ENCODE results near the gene USP24.

The USP24 gene

GRCh38 chr1:55043011-55043410, 172.2 kb downstream of the USP24 start:
- Histone ChIP-seq H3K27ac (ENCODE audit: low read length) (no peak overlapping the region), H4K20me1 (ENCODE audit: insufficient read depth, low read length) (no peaks in the 10 kb centered on the region), H3K4me1 (ENCODE audit: low read length) (no peaks in the 10 kb centered on the region), H2AFZ (ENCODE audit: low read depth, low read length) (no peak overlapping the region), H3K4me3 (ENCODE audit: low read length) (no peak overlapping the region), H3K9ac (ENCODE audit: low read length) (no peak overlapping the region), H3K27me3 (ENCODE audit: low read depth, low read length) (no peaks in the 10 kb centered on the region), H3K79me2 (ENCODE audit: low read length) (no peaks in the 10 kb centered on the region), H3K36me3 (replicated peaks; ENCODE audit: low read depth, low read length) (no peaks in the 10 kb centered on the region), H3K4me2 (ENCODE audit: low read length) (no peak overlapping the region), H3K9me3 (ENCODE audit: insufficient read depth, low read length) (no peaks in the 10 kb centered on the region)
- TF ChIP-seq CTCF (IDR thresholded peaks at IDR 0.05; ENCODE audit: low read depth, low read length): no peak
- no peak for TF ChIP-seq EZH2phosphoT487 (IDR thresholded peaks at IDR 0.05; ENCODE audit: low read depth)

GRCh38 chr1:55041613-55042012, 173.6 kb downstream of the USP24 start:
- Histone ChIP-seq H3K4me3 (ENCODE audit: low read length) (no peak overlapping the region), H4K20me1 (ENCODE audit: insufficient read depth, low read length) (no peaks in the 10 kb centered on the region), H3K4me1 (ENCODE audit: low read length) (no peaks in the 10 kb centered on the region), H3K9ac (ENCODE audit: low read length) (no peak overlapping the region), H3K4me2 (ENCODE audit: low read length) (no peak overlapping the region), H2AFZ (ENCODE audit: low read depth, low read length) (no peak overlapping the region), H3K36me3 (replicated peaks; ENCODE audit: low read depth, low read length) (no peaks in the 10 kb centered on the region), H3K79me2 (ENCODE audit: low read length) (no peaks in the 10 kb centered on the region), H3K9me3 (ENCODE audit: insufficient read depth, low read length) (no peaks in the 10 kb centered on the region), H3K27me3 (ENCODE audit: low read depth, low read length) (no peaks in the 10 kb centered on the region), H3K27ac (ENCODE audit: low read length) (no peak overlapping the region)
- TF ChIP-seq EZH2phosphoT487 (IDR thresholded peaks at IDR 0.05; ENCODE audit: low read depth): no peak
- TF ChIP-seq CTCF (IDR thresholded peaks at IDR 0.05; ENCODE audit: low read depth, low read length): no peak

- no peaks in the 10 kb centered on the region for H3K9me3 ChIP-seq (ENCODE audit: insufficient read depth, low read length)
- H3K4me2 ChIP-seq (ENCODE audit: low read length): no peak overlapping the region
- no peak overlapping the region for H2AFZ ChIP-seq (ENCODE audit: low read depth, low read length)
- H3K79me2 ChIP-seq (ENCODE audit: low read length): no peaks in the 10 kb centered on the region
- no peaks in the 10 kb centered on the region for H3K36me3 ChIP-seq (replicated peaks; ENCODE audit: low read depth, low read length)
- TF ChIP-seq EZH2phosphoT487 (IDR thresholded peaks at IDR 0.05; ENCODE audit: low read depth): no peak
- TF ChIP-seq CTCF (IDR thresholded peaks at IDR 0.05; ENCODE audit: low read depth, low read length): no peak
- H3K9ac ChIP-seq (ENCODE audit: low read length): no peak overlapping the region
- no peaks in the 10 kb centered on the region for H4K20me1 ChIP-seq (ENCODE audit: insufficient read depth, low read length)
- H3K27ac ChIP-seq (ENCODE audit: low read length): no peak overlapping the region
- no peaks in the 10 kb centered on the region for H3K4me1 ChIP-seq (ENCODE audit: low read length)
- H3K27me3 ChIP-seq (ENCODE audit: low read depth, low read length): no peaks in the 10 kb centered on the region
- H3K4me3 ChIP-seq (ENCODE audit: low read length): no peak overlapping the region
These were observed 174.2 kb downstream of the USP24 start for GRCh38 chr1:55040933-55041494.

- Histone ChIP-seq H3K27me3 (ENCODE audit: low read depth, low read length) (no peaks in the 10 kb centered on the region), H3K9ac (ENCODE audit: low read length) (no peak overlapping the region), H3K4me1 (ENCODE audit: low read length) (no peaks in the 10 kb centered on the region), H3K4me2 (ENCODE audit: low read length) (no peak overlapping the region), H2AFZ (ENCODE audit: low read depth, low read length) (no peak overlapping the region), H3K9me3 (ENCODE audit: insufficient read depth, low read length) (no peaks in the 10 kb centered on the region), H3K4me3 (ENCODE audit: low read length) (no peak overlapping the region), H4K20me1 (ENCODE audit: insufficient read depth, low read length) (no peaks in the 10 kb centered on the region), H3K36me3 (replicated peaks; ENCODE audit: low read depth, low read length) (no peaks in the 10 kb centered on the region), H3K79me2 (ENCODE audit: low read length) (no peaks in the 10 kb centered on the region), H3K27ac (ENCODE audit: low read length) (no peak overlapping the region)
- no peak for TF ChIP-seq CTCF (IDR thresholded peaks at IDR 0.05; ENCODE audit: low read depth, low read length)
- no peak for TF ChIP-seq EZH2phosphoT487 (IDR thresholded peaks at IDR 0.05; ENCODE audit: low read depth)
These were observed 174.9 kb downstream of the USP24 start for GRCh38 chr1:55040083-55040932.
